NT2/D1 (cell line): ENCODE data around the gene TNNC2.

Experiments used
- DNase-seq: peaks from one replicate; pipeline ENCODE4 v3.0.0-alpha.2; 2011; ENCODE audit warnings: low read depth, low spot score
- H3K27me3 ChIP-seq: 2 replicates; pipeline ENCODE4 v1.6.0; 2011; ENCODE audit warnings: mild to moderate bottlenecking; ENCODE audit not compliant: insufficient read length, insufficient read depth
- H3K36me3 ChIP-seq: 2 replicates; pipeline ENCODE4 v1.6.1; 2011; ENCODE audit warnings: mild to moderate bottlenecking, low read length, mixed read lengths; ENCODE audit not compliant: insufficient read depth, insufficient read length
- H3K4me1 ChIP-seq: 2 replicates; pipeline ENCODE4 v1.5.1; 2011; ENCODE audit not compliant: insufficient read depth, insufficient read length
- H3K4me3 ChIP-seq: 2 replicates; pipeline ENCODE4 v1.5.1; 2011; ENCODE audit warnings: low read depth; ENCODE audit not compliant: insufficient read length
- H3K9ac ChIP-seq: 2 replicates; pipeline ENCODE4 v1.6.0; 2011; ENCODE audit warnings: low read depth; ENCODE audit not compliant: insufficient read length
- H3K9me3 ChIP-seq: 2 replicates; pipeline ENCODE4 v1.5.1; 2011; ENCODE audit warnings: mild to moderate bottlenecking, low read length; ENCODE audit not compliant: insufficient read depth
- SUZ12 ChIP-seq: IDR thresholded peaks from 2 replicates; pipeline ENCODE4 v1.6.1; 2011; ENCODE audit not compliant: insufficient read length, insufficient read depth; ENCODE audit errors: extremely low read depth
- YY1 ChIP-seq: IDR thresholded peaks from 2 replicates; pipeline ENCODE4 v1.6.1; 2011; ENCODE audit not compliant: insufficient read length, insufficient read depth
- ZNF274 ChIP-seq: IDR thresholded peaks from 2 replicates; pipeline ENCODE4 v1.6.1; 2011; ENCODE audit warnings: mild to moderate bottlenecking, low read depth, low read length

Gene TNNC2

GRCh38 chr20:45828589-45828988 lies 1.5 kb upstream of the TNNC2 start:
- H3K4me3 ChIP-seq: no peak overlapping the region
- no peak for DNase-seq

GRCh38 chr20:45827712-45828111 lies 600 bp upstream of the TNNC2 start:
- Histone ChIP-seq H3K4me3 (no peak overlapping the region), H3K9me3 (no peaks in the 10 kb centered on the region), H3K36me3 (no peaks in the 10 kb centered on the region), H3K4me1 (peaks cover 18% of the 10 kb centered on the region), H3K27me3 (no peaks in the 10 kb centered on the region), H3K9ac (no peak overlapping the region)
- no peak for DNase-seq
- TF ChIP-seq YY1 (no peak), SUZ12 (no peak), ZNF274 (no peak)

More at GRCh38 chr20:45828589-45828988, 1.5 kb upstream of the TNNC2 start:
- no peaks in the 10 kb centered on the region for H3K9me3 ChIP-seq
- H3K9ac ChIP-seq: no peak overlapping the region
- H3K36me3 ChIP-seq: no peaks in the 10 kb centered on the region
- H3K4me1 ChIP-seq: peaks cover 22% of the 10 kb centered on the region
- no peak for TF ChIP-seq SUZ12
- no peak for TF ChIP-seq ZNF274
- no peak for TF ChIP-seq YY1
- no peaks in the 10 kb centered on the region for H3K27me3 ChIP-seq

GRCh38 chr20:45826381-45827019 lies 612 bp downstream of the TNNC2 start:
- H3K27me3 ChIP-seq: no peaks in the 10 kb centered on the region
- no peak overlapping the region for H3K4me3 ChIP-seq
- TF ChIP-seq YY1 (no peak), ZNF274 (no peak), SUZ12 (no peak)
- no peak overlapping the region for H3K9ac ChIP-seq
- peaks cover 21% of the 10 kb centered on the region for H3K4me1 ChIP-seq
- no peaks in the 10 kb centered on the region for H3K36me3 ChIP-seq
- H3K9me3 ChIP-seq: no peaks in the 10 kb centered on the region
- no peak for DNase-seq

GRCh38 chr20:45823949-45824835 lies 2.9 kb downstream of the TNNC2 start:
- H3K9ac ChIP-seq: peak overlapping the region; percentile 63
- DNase-seq: no peak
- H3K27me3 ChIP-seq: no peaks in the 10 kb centered on the region
- no peak overlapping the region for H3K4me3 ChIP-seq
- no peaks in the 10 kb centered on the region for H3K9me3 ChIP-seq
- TF ChIP-seq YY1: no peak
- TF ChIP-seq ZNF274: no peak
- TF ChIP-seq SUZ12: no peak
- H3K36me3 ChIP-seq: no peaks in the 10 kb centered on the region
- H3K4me1 ChIP-seq: peaks cover 21% of the 10 kb centered on the region

- no peak overlapping the region for H3K4me3 ChIP-seq
These were observed 4.3 kb downstream of the TNNC2 start for GRCh38 chr20:45822857-45823256.

GRCh38 chr20:45821947-45822346 lies 5.2 kb downstream of the TNNC2 start:
- peaks cover 7% of the 10 kb centered on the region for H3K36me3 ChIP-seq
- no peaks in the 10 kb centered on the region for H3K27me3 ChIP-seq
- no peak overlapping the region for H3K4me3 ChIP-seq
- H3K9me3 ChIP-seq: no peaks in the 10 kb centered on the region
- TF ChIP-seq ZNF274 (no peak), YY1 (no peak), SUZ12 (no peak)
- peaks cover 24% of the 10 kb centered on the region for H3K4me1 ChIP-seq
- DNase-seq: no peak
- H3K9ac ChIP-seq: no peak overlapping the region

More at GRCh38 chr20:45822857-45823256, 4.3 kb downstream of the TNNC2 start:
- DNase-seq: no peak
- no peaks in the 10 kb centered on the region for H3K27me3 ChIP-seq
- peaks cover 21% of the 10 kb centered on the region for H3K4me1 ChIP-seq
- H3K9me3 ChIP-seq: no peaks in the 10 kb centered on the region
- TF ChIP-seq SUZ12: no peak
- H3K9ac ChIP-seq: peak overlapping the region; percentile 12
- H3K36me3 ChIP-seq: peaks cover 2% of the 10 kb centered on the region

- DNase-seq: no peak
- Histone ChIP-seq H3K36me3 (peaks cover 30% of the 10 kb centered on the region), H3K4me1 (peaks cover 24% of the 10 kb centered on the region), H3K27me3 (no peaks in the 10 kb centered on the region), H3K9ac (no peak overlapping the region), H3K4me3 (no peak overlapping the region), H3K9me3 (no peaks in the 10 kb centered on the region)
- TF ChIP-seq ZNF274 (no peak), YY1 (no peak), SUZ12 (no peak)
These were observed 7.6 kb downstream of the TNNC2 start for GRCh38 chr20:45819466-45819865.
